Esophagus muscularis mucosa (tissue), 4 donors: ENCODE data around the gene FBXO28. TPM values are rescaled to one million over a fixed set of nuclear protein-coding genes. Genes with fewer than 3 reads are reported as not detected.

ENCODE experiments used
- DNase-seq: peaks from one replicate; pipeline ENCODE4 v3.0.0-alpha.2; 2017; ENCODE audit errors: extremely low spot score
- H3K27ac ChIP-seq, 4 donors: fragments of 200-600 bp; sonication (generic); replicated peaks in 1 of 4; 1 replicate in 3 of 4; 2 replicates in 1 of 4; pipeline ENCODE4 v1.5.1; 2016 to 2019; ENCODE audit warnings: mild to moderate bottlenecking in 1 of 4
- H3K27me3 ChIP-seq, 4 donors: fragments of 200-600 bp; sonication (generic); one replicate each; pipeline versions ENCODE4 v1.5.1 to v1.6.0; 2016 to 2019
- H3K36me3 ChIP-seq, 4 donors: fragments of 200-600 bp; sonication (generic); one replicate each; pipeline ENCODE4 v1.5.1; 2016 to 2019
- H3K4me1 ChIP-seq, 4 donors: fragments of 200-600 bp; sonication (generic); one replicate each; pipeline ENCODE4 v1.5.1; 2016 to 2019
- H3K4me3 ChIP-seq, 4 donors: fragments of 200-600 bp; sonication (generic); 1 replicate in 2 of 4; 2 replicates in 2 of 4; pipeline ENCODE4 v1.5.1; 2016 to 2019; ENCODE audit warnings: mild to moderate bottlenecking in 4 of 4, moderate library complexity in 1 of 4
- H3K9me3 ChIP-seq, 4 donors: fragments of 200-600 bp; sonication (generic); 1 replicate in 3 of 4; 2 replicates in 1 of 4; pipeline ENCODE4 v1.5.1; 2016 to 2019
- EP300 ChIP-seq: sonication (generic); formaldehyde crosslinking; IDR thresholded peaks from one replicate; pipeline ENCODE4 v1.6.1; 2017; ENCODE audit warnings: antibody characterized with exemption
- POLR2A ChIP-seq: fragments of 450-650 bp; IDR thresholded peaks from one replicate; pipeline ENCODE4 v1.6.1; 2017; ENCODE audit warnings: antibody characterized with exemption, moderate library complexity, mild to moderate bottlenecking, low read depth
- POLR2AphosphoS5 ChIP-seq, 2 donors: sonication (generic); formaldehyde crosslinking; IDR thresholded peaks; one replicate each; pipeline ENCODE4 v1.6.1; 2017; ENCODE audit warnings: antibody characterized with exemption in 2 of 2
- WGBS: methylation state at CpG from one replicate; pipeline ENCODE4 v1.1.5; 2018; 5-methylcytosine and 5-hydroxymethylcytosine counted together
- intact Hi-C: fragments of 100-400 bp; cut with DNase I; formaldehyde crosslinking; loops from one replicate; pipeline ENCODE4 v1.15.1; 2023
- total RNA-seq, 4 donors: library from RNA; depleted of rRNA; stranded (reverse); fragments of >200 nt; gene quantifications; one replicate each; pipeline versions ENCODE4 v1.1.0 to v1.2.1, GENCODE V29; 2016
- TF ChIP-seq, protein P1 (sequence below), 3 experiments: fragments of 200-600 bp in 2 of 3; fragments of 450-650 bp in 1 of 3; sonication (generic) in 2 of 3; IDR thresholded peaks; one replicate each; pipeline ENCODE4 v1.5.1; 2017 to 2019; ENCODE audit warnings: antibody characterized with exemption in 3 of 3, mild to moderate bottlenecking in 2 of 3, moderate library complexity in 1 of 3

The FBXO28 gene
- total RNA-seq, 4 donors from 2014 or later, result 23.1 to 29.8 (median 26.3) TPM

DNA sequence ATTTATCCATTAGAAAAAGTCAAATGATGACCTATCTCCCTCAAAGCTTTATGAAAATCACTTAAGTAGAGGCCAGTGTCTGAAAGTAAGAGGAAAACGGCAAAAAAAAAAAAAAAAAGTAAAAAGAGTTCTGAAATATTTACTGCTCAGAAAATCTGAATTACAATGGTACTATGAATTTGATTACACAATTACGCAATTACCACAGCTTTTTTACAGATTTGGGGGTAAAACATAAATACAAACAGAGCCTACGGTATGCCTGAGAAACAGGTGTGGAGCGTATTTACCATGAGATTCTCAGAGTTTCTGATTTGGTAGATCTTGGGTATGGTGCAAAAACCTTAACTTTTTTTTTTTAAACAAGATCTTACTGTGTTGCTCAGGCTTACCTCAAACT lies 15.9 kb upstream of the FBXO28 start:
- no peak overlapping the region for H3K4me3 ChIP-seq
- H3K4me1 ChIP-seq, result no peaks in the 10 kb centered on the region
- H3K9me3 ChIP-seq, result no peaks in the 10 kb centered on the region
- WGBS, result 92% methylated on average over 4 of the region's 4 CpGs
- no peak for DNase-seq
- no peak overlapping the region for H3K27ac ChIP-seq
- no peaks in the 10 kb centered on the region for H3K36me3 ChIP-seq
- TF ChIP-seq, protein P1, sequence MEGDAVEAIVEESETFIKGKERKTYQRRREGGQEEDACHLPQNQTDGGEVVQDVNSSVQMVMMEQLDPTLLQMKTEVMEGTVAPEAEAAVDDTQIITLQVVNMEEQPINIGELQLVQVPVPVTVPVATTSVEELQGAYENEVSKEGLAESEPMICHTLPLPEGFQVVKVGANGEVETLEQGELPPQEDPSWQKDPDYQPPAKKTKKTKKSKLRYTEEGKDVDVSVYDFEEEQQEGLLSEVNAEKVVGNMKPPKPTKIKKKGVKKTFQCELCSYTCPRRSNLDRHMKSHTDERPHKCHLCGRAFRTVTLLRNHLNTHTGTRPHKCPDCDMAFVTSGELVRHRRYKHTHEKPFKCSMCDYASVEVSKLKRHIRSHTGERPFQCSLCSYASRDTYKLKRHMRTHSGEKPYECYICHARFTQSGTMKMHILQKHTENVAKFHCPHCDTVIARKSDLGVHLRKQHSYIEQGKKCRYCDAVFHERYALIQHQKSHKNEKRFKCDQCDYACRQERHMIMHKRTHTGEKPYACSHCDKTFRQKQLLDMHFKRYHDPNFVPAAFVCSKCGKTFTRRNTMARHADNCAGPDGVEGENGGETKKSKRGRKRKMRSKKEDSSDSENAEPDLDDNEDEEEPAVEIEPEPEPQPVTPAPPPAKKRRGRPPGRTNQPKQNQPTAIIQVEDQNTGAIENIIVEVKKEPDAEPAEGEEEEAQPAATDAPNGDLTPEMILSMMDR (IDR thresholded peaks at IDR 0.05), result no peak
- TF ChIP-seq EP300, result no peak
- TF ChIP-seq POLR2A, result no peak
- TF ChIP-seq POLR2AphosphoS5 (IDR thresholded peaks at IDR 0.05), result no peak
- intact Hi-C loops, result no loop called here
- H3K27me3 ChIP-seq, result peaks cover 0 to 11% (median 0%) of the 10 kb centered on the region in 4 donors

DNA sequence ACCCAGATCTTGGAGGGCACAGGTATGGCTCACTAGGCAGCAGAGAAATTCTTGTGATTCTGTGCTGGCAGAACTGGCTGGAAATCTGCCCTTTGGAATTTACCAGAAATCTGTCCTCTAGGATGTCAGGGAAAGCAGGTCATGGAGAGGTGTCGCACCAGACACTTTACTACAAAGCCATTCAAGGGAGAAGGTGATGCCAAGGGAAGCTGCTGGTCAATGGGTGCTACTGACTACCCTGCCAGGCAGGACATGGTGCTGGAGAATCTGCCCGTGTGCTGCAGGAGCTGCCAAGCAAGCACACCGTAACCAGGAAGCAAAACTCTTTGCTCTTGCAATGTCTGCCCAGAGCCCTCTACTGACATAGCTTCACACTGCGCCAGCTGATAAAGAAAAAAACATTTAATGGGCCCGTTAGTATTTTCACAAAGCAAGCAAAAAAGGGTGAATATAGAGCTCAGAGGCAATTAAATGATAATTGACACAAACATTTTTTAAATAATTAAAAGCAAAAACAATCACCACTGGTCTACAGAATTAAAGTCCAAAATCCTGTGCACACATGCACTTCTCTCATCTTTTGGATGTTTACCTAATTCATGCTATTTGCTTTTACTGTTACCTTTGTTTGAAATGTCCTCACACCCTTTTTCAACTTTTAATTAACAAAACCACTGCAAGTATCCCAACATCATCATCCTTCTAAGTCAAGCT lies 7.2 kb upstream of the FBXO28 start:
- no peaks in the 10 kb centered on the region for H3K4me1 ChIP-seq
- intact Hi-C loops, result no loop called here

DNA sequence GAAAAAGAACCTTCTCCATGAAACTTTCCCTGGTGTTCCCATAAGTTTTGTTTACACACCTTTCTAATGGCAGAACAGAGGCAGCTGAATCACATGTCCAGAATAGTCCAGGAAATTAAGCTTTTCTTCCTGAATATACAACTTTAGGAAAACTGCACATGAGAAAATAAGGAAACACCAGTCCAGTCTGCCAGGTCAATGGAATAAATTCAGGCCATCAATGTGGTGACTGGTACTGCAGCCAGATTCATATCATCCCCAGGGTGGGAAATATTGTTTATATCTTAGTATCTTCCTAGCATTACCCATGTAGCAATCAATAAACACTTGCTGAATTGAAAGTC lies 6.7 kb upstream of the FBXO28 start:
- intact Hi-C loops, result no loop called here
- Histone ChIP-seq H3K4me1 (no peaks in the 10 kb centered on the region), H3K27ac (no peak overlapping the region), H3K9me3 (no peaks in the 10 kb centered on the region), H3K4me3 (no peak overlapping the region), H3K36me3 (no peaks in the 10 kb centered on the region), H3K27me3 (peaks cover 0 to 43% (median 0%) of the 10 kb centered on the region in 4 donors)
- TF ChIP-seq, protein P1 (IDR thresholded peaks at IDR 0.05), result no peak
- peak; percentile 10 for DNase-seq

More for the DNA sequence above, 7.2 kb upstream of the FBXO28 start:
- H3K36me3 ChIP-seq, result no peaks in the 10 kb centered on the region
- no peaks in the 10 kb centered on the region for H3K9me3 ChIP-seq
- TF ChIP-seq, protein P1 (IDR thresholded peaks at IDR 0.05), result no peak
- no peak for TF ChIP-seq EP300
- TF ChIP-seq POLR2AphosphoS5 (IDR thresholded peaks at IDR 0.05), result no peak
- no peak for TF ChIP-seq POLR2A
- no peak overlapping the region for H3K27ac ChIP-seq
- H3K4me3 ChIP-seq, result no peak overlapping the region
- H3K27me3 ChIP-seq, result peaks cover 0 to 45% (median 0%) of the 10 kb centered on the region in 4 donors
- peak; percentile 66 for DNase-seq
- 37% methylated on average over 5 of the region's 5 CpGs for WGBS

DNA sequence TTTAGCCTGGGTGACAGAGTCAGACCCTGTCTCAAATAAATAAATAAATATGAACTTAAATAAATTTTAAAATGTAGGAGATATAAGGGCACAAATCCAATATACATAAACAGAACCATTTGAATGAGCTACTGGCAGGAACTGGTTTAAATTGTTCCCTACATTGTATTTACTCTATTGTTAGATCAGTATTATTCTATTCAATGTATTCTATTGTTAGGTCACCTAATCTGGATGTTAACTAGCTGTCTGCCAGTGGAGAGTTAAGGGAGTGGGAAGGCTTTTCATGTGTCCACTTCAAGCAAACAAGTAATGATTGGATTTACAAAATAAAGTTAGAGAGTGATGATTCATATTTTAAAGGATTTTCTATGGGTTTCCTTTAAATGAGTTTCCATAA lies 4.9 kb upstream of the FBXO28 start:
- H3K36me3 ChIP-seq, result no peaks in the 10 kb centered on the region
- H3K4me3 ChIP-seq, result no peak overlapping the region
- no peaks in the 10 kb centered on the region for H3K9me3 ChIP-seq
- no peak overlapping the region for H3K27ac ChIP-seq
- peaks cover 0 to 34% (median 0%) of the 10 kb centered on the region in 4 donors for H3K27me3 ChIP-seq
- TF ChIP-seq, protein P1 (IDR thresholded peaks at IDR 0.05), result no peak
- TF ChIP-seq EP300 (no peak), POLR2A (no peak), POLR2AphosphoS5 (IDR thresholded peaks at IDR 0.05) (no peak)
- peaks cover 0 to 5% (median 4%) of the 10 kb centered on the region in 4 donors for H3K4me1 ChIP-seq
- intact Hi-C loops, result no loop called here
- DNase-seq, result no peak

DNA sequence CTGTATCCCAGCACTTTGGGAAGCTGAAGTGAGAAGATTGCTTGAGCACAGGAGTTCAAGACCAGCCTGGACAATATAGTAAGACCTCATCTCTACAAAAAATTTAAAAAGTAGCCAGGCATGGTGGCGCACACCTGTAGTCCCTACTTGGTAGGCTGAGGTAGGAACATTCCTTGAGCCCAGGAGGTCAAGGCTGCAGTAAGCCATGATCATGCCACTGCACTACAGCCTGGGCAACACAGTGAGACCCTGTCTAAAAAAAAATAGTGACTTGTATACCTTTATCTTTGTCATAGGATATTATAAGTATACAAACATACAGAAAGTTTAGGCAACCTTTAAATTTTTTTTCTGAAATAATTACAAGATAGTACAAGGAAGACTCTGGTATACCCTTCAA lies 3.9 kb upstream of the FBXO28 start:
- TF ChIP-seq POLR2A (no peak), EP300 (no peak), POLR2AphosphoS5 (IDR thresholded peaks at IDR 0.05) (no peak)
- TF ChIP-seq, protein P1 (IDR thresholded peaks at IDR 0.05), result no peak
- no peak for DNase-seq
- H3K36me3 ChIP-seq, result no peaks in the 10 kb centered on the region
- intact Hi-C loops, result loop anchor here (10.0 kb wide), 1 partner anchor 75 kb away; the partner anchor contains the start of gene DEGS1
- H3K4me1 ChIP-seq, result peaks cover 3 to 11% (median 10%) of the 10 kb centered on the region in 4 donors
- H3K9me3 ChIP-seq, result no peaks in the 10 kb centered on the region
- no peak overlapping the region for H3K27ac ChIP-seq
- 100% methylated on average over 1 of the region's 1 CpG for WGBS
- H3K4me3 ChIP-seq, result no peak overlapping the region
- peaks cover 0 to 30% (median 0%) of the 10 kb centered on the region in 4 donors for H3K27me3 ChIP-seq
